ENCODE measurements around the gene GFER. TPM values are rescaled to one million over a fixed set of nuclear protein-coding genes. Genes with fewer than 3 reads are reported as not detected.

Gene GFER
- polyA plus RNA-seq, 1 donor (not counting 4 experiments of a cell fraction or from before 2014, with no cell fraction given): 12.0 TPM

DNA sequence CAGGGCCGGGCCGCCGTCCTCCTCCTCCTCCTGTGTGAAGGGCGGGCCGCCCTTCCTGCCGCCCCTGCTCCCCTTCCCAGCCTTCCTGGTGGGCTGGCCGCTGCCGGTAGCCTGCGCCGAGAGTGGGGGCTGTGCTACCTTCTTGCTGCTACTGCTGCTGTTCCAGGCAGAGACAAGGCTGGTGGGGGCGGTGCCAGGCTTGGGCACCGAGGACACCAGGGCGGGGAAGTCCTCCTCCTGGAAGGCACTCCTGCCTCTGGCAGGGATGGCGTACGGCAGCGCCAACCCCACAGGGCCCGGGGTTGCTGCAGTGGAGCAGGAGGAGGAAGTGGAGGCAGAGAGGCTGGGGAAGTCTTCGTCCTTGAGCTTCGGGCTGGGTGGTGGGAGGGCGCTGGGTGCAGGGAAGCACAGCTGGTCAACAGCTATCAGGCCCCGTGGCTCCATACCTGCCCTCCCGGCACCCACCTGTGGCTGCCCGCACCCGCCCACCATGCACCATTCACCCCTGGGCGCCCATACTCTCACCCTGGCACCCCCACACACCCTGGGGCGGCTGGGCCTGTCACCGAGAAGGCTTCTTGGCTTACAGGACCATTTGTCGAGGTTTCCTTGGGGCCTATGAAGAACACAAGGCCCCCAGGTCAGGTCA, 16.0 kb downstream of the GFER start:
- DNase-seq (ENCODE audit: low read depth, low spot score): no peak
- H2AFZ ChIP-seq (ENCODE audit: control insufficient read depth, low read length): no peak overlapping the region
- no peak overlapping the region for H3K27ac ChIP-seq (ENCODE audit: control insufficient read depth, insufficient read depth, low read length)
- no peak overlapping the region for H3K4me2 ChIP-seq (ENCODE audit: control insufficient read depth, extremely low read depth, insufficient read depth, low read depth, low read length)
- no peak overlapping the region for H3K4me3 ChIP-seq (ENCODE audit: control insufficient read depth in 2 of 3, extremely low read depth in 1 of 3, insufficient read depth in 2 of 3, low read depth in 1 of 3, low read length in 3 of 3)
- H3K36me3 ChIP-seq (ENCODE audit: control insufficient read depth in 2 of 2, extremely low read depth in 1 of 2, insufficient read depth in 2 of 2, low read length in 2 of 2): peaks cover 45 to 59% of the 10 kb centered on the region in 2 experiments
- H4K20me1 ChIP-seq (ENCODE audit: control insufficient read depth, extremely low read depth, insufficient read depth, low read length): peaks cover 32% of the 10 kb centered on the region
- peaks cover 35% of the 10 kb centered on the region for H3K79me2 ChIP-seq (ENCODE audit: control insufficient read depth, insufficient read depth, low read length)
- H3K9me1 ChIP-seq (ENCODE audit: control insufficient read depth, extremely low read depth, insufficient read depth, low read length): no peaks in the 10 kb centered on the region
- H3K9ac ChIP-seq (ENCODE audit: control insufficient read depth, extremely low read depth, insufficient read depth, low read length): no peak overlapping the region
- H3K27me3 ChIP-seq (ENCODE audit: control insufficient read depth, extremely low read depth, insufficient read depth, low read length): no peaks in the 10 kb centered on the region
- no peak for FAIRE-seq
- H3K4me1 ChIP-seq (ENCODE audit: control insufficient read depth, extremely low read depth, insufficient read depth, low read length): peaks cover 5% of the 10 kb centered on the region
- dilution Hi-C loops (cut with MboI; ENCODE audit: extremely low pct_ligation_motif_present, low sequenced_read_pairs): no loop called here
- no peaks in the 10 kb centered on the region for H3K9me3 ChIP-seq (ENCODE audit: control insufficient read depth, low read depth, low read length)
- TF ChIP-seq EZH2 (IDR thresholded peaks at IDR 0.05; ENCODE audit: low read length): no peak
- TF ChIP-seq, protein P1, sequence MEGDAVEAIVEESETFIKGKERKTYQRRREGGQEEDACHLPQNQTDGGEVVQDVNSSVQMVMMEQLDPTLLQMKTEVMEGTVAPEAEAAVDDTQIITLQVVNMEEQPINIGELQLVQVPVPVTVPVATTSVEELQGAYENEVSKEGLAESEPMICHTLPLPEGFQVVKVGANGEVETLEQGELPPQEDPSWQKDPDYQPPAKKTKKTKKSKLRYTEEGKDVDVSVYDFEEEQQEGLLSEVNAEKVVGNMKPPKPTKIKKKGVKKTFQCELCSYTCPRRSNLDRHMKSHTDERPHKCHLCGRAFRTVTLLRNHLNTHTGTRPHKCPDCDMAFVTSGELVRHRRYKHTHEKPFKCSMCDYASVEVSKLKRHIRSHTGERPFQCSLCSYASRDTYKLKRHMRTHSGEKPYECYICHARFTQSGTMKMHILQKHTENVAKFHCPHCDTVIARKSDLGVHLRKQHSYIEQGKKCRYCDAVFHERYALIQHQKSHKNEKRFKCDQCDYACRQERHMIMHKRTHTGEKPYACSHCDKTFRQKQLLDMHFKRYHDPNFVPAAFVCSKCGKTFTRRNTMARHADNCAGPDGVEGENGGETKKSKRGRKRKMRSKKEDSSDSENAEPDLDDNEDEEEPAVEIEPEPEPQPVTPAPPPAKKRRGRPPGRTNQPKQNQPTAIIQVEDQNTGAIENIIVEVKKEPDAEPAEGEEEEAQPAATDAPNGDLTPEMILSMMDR (optimal IDR thresholded peaks at IDR 0.05 in 1 of 3, IDR thresholded peaks at IDR 0.05 in 1 of 3, conservative IDR thresholded peaks at IDR 0.05 in 1 of 3; ENCODE audit: extremely low read depth in 1 of 3, insufficient read depth in 2 of 3, low read length in 3 of 3): no peak

DNA sequence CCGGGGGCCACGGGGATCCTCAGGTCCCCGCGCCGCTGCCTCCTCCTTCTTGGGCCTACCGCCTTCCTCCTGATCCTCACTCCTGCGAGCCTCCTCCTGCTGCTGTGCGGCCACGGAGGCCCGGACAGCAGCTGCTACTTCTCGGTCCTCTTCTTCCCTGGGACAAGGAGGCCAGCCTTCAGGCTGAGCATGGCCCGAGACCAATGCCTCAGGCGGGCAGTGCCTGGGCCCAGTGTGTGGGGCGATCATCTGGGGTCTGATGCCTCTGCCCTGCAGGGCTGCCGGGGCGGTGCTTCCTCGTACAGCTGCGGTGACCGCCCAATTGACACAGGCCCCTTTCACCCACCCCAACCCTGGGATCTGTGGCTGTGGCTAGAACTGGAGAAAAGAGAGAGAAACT, 17.0 kb downstream of the GFER start:
- no peak overlapping the region for H3K4me3 ChIP-seq (ENCODE audit: control insufficient read depth in 2 of 3, extremely low read depth in 1 of 3, insufficient read depth in 2 of 3, low read depth in 1 of 3, low read length in 3 of 3)
- peaks cover 47 to 69% of the 10 kb centered on the region in 2 experiments for H3K36me3 ChIP-seq (ENCODE audit: control insufficient read depth in 2 of 2, extremely low read depth in 1 of 2, insufficient read depth in 2 of 2, low read length in 2 of 2)
- TF ChIP-seq, protein P1 (optimal IDR thresholded peaks at IDR 0.05 in 1 of 3, IDR thresholded peaks at IDR 0.05 in 1 of 3, conservative IDR thresholded peaks at IDR 0.05 in 1 of 3; ENCODE audit: extremely low read depth in 1 of 3, insufficient read depth in 2 of 3, low read length in 3 of 3): no peak
- no peak for TF ChIP-seq EZH2 (IDR thresholded peaks at IDR 0.05; ENCODE audit: low read length)
- no peaks in the 10 kb centered on the region for H3K27me3 ChIP-seq (ENCODE audit: control insufficient read depth, extremely low read depth, insufficient read depth, low read length)
- peaks cover 9% of the 10 kb centered on the region for H3K4me1 ChIP-seq (ENCODE audit: control insufficient read depth, extremely low read depth, insufficient read depth, low read length)
- H3K27ac ChIP-seq (ENCODE audit: control insufficient read depth, insufficient read depth, low read length): no peak overlapping the region
- no peak for DNase-seq (ENCODE audit: low read depth, low spot score)
- peaks cover 45% of the 10 kb centered on the region for H3K79me2 ChIP-seq (ENCODE audit: control insufficient read depth, insufficient read depth, low read length)
- no peak for FAIRE-seq
- H3K9me3 ChIP-seq (ENCODE audit: control insufficient read depth, low read depth, low read length): no peaks in the 10 kb centered on the region
- dilution Hi-C loops (cut with MboI; ENCODE audit: extremely low pct_ligation_motif_present, low sequenced_read_pairs): no loop called here
- no peak overlapping the region for H3K9ac ChIP-seq (ENCODE audit: control insufficient read depth, extremely low read depth, insufficient read depth, low read length)
- H4K20me1 ChIP-seq (ENCODE audit: control insufficient read depth, extremely low read depth, insufficient read depth, low read length): peaks cover 43% of the 10 kb centered on the region
- no peak overlapping the region for H2AFZ ChIP-seq (ENCODE audit: control insufficient read depth, low read length)
- no peaks in the 10 kb centered on the region for H3K9me1 ChIP-seq (ENCODE audit: control insufficient read depth, extremely low read depth, insufficient read depth, low read length)
- no peak overlapping the region for H3K4me2 ChIP-seq (ENCODE audit: control insufficient read depth, extremely low read depth, insufficient read depth, low read depth, low read length)

Data from keratinocyte (primary cell).